Activated naive CD4-positive, alpha-beta T cell treated with anti-CD3 and anti-CD28 coated beads for 36 hours (primary cell): Measurements from ENCODE around the gene LINS1. TPM values are rescaled to one million over a fixed set of nuclear protein-coding genes. Genes with fewer than 3 reads are reported as not detected.

Source experiments
- CTCF ChIA-PET: fragments of 350-600 bp; sonication (Branson Sonifier 250); formaldehyde crosslinking; loops from one replicate; lab custom pipeline; 2021; ENCODE audit warnings: antibody characterized with exemption; lab: Charles Lee
- DNase-seq: peaks from one replicate; pipeline ENCODE4 v3.0.0-alpha.2; 2020
- H3K27ac Mint-ChIP-seq: one replicate; pipeline ENCODE4 v1.8.0; 2021; ENCODE audit warnings: mild to moderate bottlenecking, mixed read lengths
- H3K27me3 Mint-ChIP-seq: one replicate; pipeline ENCODE4 v1.8.0; 2021; ENCODE audit warnings: low read depth, mixed read lengths
- H3K36me3 Mint-ChIP-seq: one replicate; pipeline ENCODE4 v1.8.0; 2021; ENCODE audit warnings: low read depth, mixed read lengths
- H3K4me1 Mint-ChIP-seq: one replicate; pipeline ENCODE4 v1.8.0; 2021; ENCODE audit warnings: low read depth, mixed read lengths
- H3K4me3 Mint-ChIP-seq: one replicate; pipeline ENCODE4 v1.8.0; 2021; ENCODE audit warnings: mild to moderate bottlenecking, moderate library complexity, mixed read lengths
- H3K9me3 Mint-ChIP-seq: one replicate; pipeline ENCODE4 v1.8.0; 2021; ENCODE audit warnings: mixed read lengths
- intact Hi-C: fragments of 100-400 bp; cut with micrococcal nuclease; formaldehyde crosslinking; loops from one replicate; pipeline ENCODE4 v1.15.1; 2023
- total RNA-seq, 2 experiments: library from RNA; stranded (reverse); gene quantifications; one replicate each; pipeline ENCODE4 v1.2.3, GENCODE V29; 2021

LINS1 gene
- total RNA-seq, 2 experiments from 2014 or later, result 36.8 to 37.1 TPM

- H3K27me3 Mint-ChIP-seq, result no peaks in the 10 kb centered on the region
- CTCF ChIA-PET, result interaction anchor here (0.7 to 1.1 kb wide), 2 partner anchors 28 to 195 kb away, joined by 3 to 4 read pairs; no protein-coding TSS in a partner anchor
Measured at GRCh38 chr15:100544946-100545345, 57.0 kb downstream of the LINS1 start.

GRCh38 chr15:100544338-100544841 is 57.6 kb downstream of the LINS1 start:
- Mint-ChIP-seq H3K27me3 (no peaks in the 10 kb centered on the region), H3K4me1 (peaks cover 12% of the 10 kb centered on the region), H3K4me3 (no peak overlapping the region), H3K27ac (no peak overlapping the region), H3K36me3 (peaks cover 1% of the 10 kb centered on the region), H3K9me3 (no peaks in the 10 kb centered on the region)
- CTCF ChIA-PET, result no interaction called here
- DNase-seq, result no peak
- intact Hi-C loops, result no loop called here

More at GRCh38 chr15:100544946-100545345, 57.0 kb downstream of the LINS1 start:
- Mint-ChIP-seq H3K27ac (no peak overlapping the region), H3K36me3 (peaks cover 1% of the 10 kb centered on the region), H3K9me3 (no peaks in the 10 kb centered on the region), H3K4me1 (peaks cover 12% of the 10 kb centered on the region), H3K4me3 (no peak overlapping the region)
- DNase-seq, result no peak
- intact Hi-C loops, result no loop called here

GRCh38 chr15:100542290-100542689 is 59.7 kb downstream of the LINS1 start:
- H3K27ac Mint-ChIP-seq, result no peak overlapping the region
- peaks cover 12% of the 10 kb centered on the region for H3K4me1 Mint-ChIP-seq

GRCh38 chr15:100537331-100537730 is 64.7 kb downstream of the LINS1 start:
- H3K4me1 Mint-ChIP-seq, result no peaks in the 10 kb centered on the region
- no peaks in the 10 kb centered on the region for H3K9me3 Mint-ChIP-seq
- H3K4me3 Mint-ChIP-seq, result no peak overlapping the region
- intact Hi-C loops, result no loop called here
- DNase-seq, result no peak
- CTCF ChIA-PET, result no interaction called here
- no peaks in the 10 kb centered on the region for H3K27me3 Mint-ChIP-seq
- H3K27ac Mint-ChIP-seq, result no peak overlapping the region
- H3K36me3 Mint-ChIP-seq, result peaks cover 7% of the 10 kb centered on the region

More at GRCh38 chr15:100542290-100542689, 59.7 kb downstream of the LINS1 start:
- no peak for DNase-seq
- H3K9me3 Mint-ChIP-seq, result no peaks in the 10 kb centered on the region
- H3K27me3 Mint-ChIP-seq, result no peaks in the 10 kb centered on the region
- peaks cover 7% of the 10 kb centered on the region for H3K36me3 Mint-ChIP-seq
- intact Hi-C loops, result no loop called here
- CTCF ChIA-PET, result interaction anchor here (0.9 kb wide), 1 partner anchor 200 kb away, joined by 4 read pairs; no protein-coding TSS in a partner anchor
- H3K4me3 Mint-ChIP-seq, result no peak overlapping the region

DNA sequence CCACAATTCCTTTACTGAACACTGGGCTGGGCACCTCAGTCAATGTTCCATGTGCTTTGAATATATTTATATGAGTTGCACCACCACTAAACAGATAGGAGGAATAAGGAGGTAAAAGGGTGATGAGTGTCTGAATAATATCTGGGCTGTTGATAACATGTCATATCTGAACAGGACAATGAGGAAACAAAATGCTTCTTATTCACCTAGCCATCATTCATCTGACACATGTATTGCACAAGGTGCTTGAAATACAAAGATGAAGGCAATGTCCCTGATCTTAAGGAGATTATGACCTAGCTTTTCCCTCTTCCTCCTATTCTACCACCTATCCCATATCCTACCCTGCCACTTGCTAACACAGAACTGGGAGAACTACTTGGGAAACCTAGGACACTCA is 65.3 kb downstream of the LINS1 start:
- Mint-ChIP-seq H3K4me3 (no peak overlapping the region), H3K27ac (no peak overlapping the region), H3K36me3 (peaks cover 7% of the 10 kb centered on the region), H3K9me3 (no peaks in the 10 kb centered on the region), H3K4me1 (no peaks in the 10 kb centered on the region), H3K27me3 (no peaks in the 10 kb centered on the region)
- intact Hi-C loops, result no loop called here
- CTCF ChIA-PET, result interaction anchor here (0.9 kb wide), 2 partner anchors 186 to 201 kb away, joined by 4 read pairs; no protein-coding TSS in a partner anchor
- DNase-seq, result no peak

DNA sequence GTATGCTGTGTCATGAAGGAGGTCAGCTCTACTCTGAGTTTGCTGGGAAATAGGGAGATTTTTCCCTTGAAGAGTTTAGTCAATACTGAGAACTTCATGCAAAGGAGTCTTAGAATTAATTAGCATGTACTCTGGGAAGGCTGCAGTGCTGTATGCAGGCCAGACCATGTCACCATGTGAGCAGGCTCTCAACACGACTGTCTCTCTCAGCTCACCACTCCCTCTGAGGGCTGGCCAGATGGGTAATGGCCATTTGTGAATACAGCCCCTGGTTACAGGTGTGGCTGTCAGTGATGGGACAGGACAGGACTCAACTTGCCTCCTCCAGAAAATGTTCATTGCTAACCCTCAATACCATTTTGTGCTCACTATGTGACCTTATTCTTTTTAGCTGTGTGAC is 68.1 kb downstream of the LINS1 start:
- peaks cover 12% of the 10 kb centered on the region for H3K4me1 Mint-ChIP-seq
- no peak for DNase-seq
- H3K36me3 Mint-ChIP-seq, result peaks cover 3% of the 10 kb centered on the region
- H3K9me3 Mint-ChIP-seq, result no peaks in the 10 kb centered on the region
- H3K27ac Mint-ChIP-seq, result no peak overlapping the region
- no peak overlapping the region for H3K4me3 Mint-ChIP-seq
- H3K27me3 Mint-ChIP-seq, result no peaks in the 10 kb centered on the region
- CTCF ChIA-PET, result interaction anchor here (1.5 kb wide), 1 partner anchor 184 kb away, joined by 5 read pairs; no protein-coding TSS in a partner anchor
- intact Hi-C loops, result no loop called here

GRCh38 chr15:100531823-100532327 is 70.1 kb downstream of the LINS1 start:
- intact Hi-C loops, result no loop called here
- no peaks in the 10 kb centered on the region for H3K27me3 Mint-ChIP-seq
- H3K4me1 Mint-ChIP-seq, result peaks cover 16% of the 10 kb centered on the region
- no peaks in the 10 kb centered on the region for H3K36me3 Mint-ChIP-seq
- no peak overlapping the region for H3K4me3 Mint-ChIP-seq
- no peak overlapping the region for H3K27ac Mint-ChIP-seq
- H3K9me3 Mint-ChIP-seq, result no peaks in the 10 kb centered on the region
- CTCF ChIA-PET, result no interaction called here
- DNase-seq, result no peak

DNA sequence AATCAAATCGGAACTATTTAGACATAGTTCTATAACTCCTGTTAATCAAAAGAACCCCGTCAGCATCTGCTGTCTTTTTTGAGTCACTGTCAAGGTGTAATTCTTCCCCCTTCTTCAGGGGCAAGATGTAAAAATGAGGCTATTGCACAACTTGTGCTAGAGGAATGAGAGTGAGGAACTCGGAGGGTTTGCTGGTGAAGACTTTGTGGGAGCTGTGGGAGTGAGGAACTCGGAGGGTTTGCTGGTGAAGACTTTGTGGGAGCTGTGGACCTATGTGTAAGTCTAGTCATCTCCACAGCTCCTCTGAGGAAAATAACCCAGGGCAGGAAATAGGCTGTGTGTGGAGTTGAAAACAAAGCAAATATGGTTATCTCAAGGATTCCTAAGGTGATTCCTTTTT is 70.8 kb downstream of the LINS1 start:
- no peak for DNase-seq
- no peaks in the 10 kb centered on the region for H3K9me3 Mint-ChIP-seq
- no peaks in the 10 kb centered on the region for H3K27me3 Mint-ChIP-seq
- H3K36me3 Mint-ChIP-seq, result no peaks in the 10 kb centered on the region
- H3K4me3 Mint-ChIP-seq, result no peak overlapping the region
- intact Hi-C loops, result no loop called here
- H3K27ac Mint-ChIP-seq, result no peak overlapping the region
- CTCF ChIA-PET, result no interaction called here
- peaks cover 16% of the 10 kb centered on the region for H3K4me1 Mint-ChIP-seq

DNA sequence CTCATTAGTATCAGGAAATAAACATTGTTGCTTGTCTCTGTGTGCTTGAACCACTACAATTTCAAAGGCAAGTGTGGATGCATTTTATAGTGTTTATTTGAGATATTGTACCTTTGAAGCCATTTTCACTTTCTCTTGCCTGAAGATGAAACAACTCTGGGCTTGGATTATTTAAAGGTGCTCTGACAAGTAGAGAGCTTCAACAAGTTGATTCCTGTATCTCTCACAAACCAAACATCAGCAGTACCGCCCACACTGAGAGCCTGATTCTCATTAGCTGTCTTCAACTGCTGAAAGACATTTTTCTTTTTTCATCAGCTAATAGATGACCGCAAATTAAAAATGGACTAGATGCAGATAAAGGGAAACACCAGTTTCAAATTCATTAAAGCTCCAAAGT is 72.4 kb downstream of the LINS1 start:
- Mint-ChIP-seq H3K9me3 (no peaks in the 10 kb centered on the region), H3K36me3 (no peaks in the 10 kb centered on the region), H3K27ac (no peak overlapping the region), H3K4me3 (no peak overlapping the region), H3K4me1 (peaks cover 16% of the 10 kb centered on the region), H3K27me3 (no peaks in the 10 kb centered on the region)
- intact Hi-C loops, result no loop called here
- CTCF ChIA-PET, result interaction anchor here (0.8 to 1.1 kb wide), 3 partner anchors 40 to 478 kb away, joined by 3 to 4 read pairs (median 3); no protein-coding TSS in a partner anchor
- no peak for DNase-seq

GRCh38 chr15:100528833-100529428 is 73.1 kb downstream of the LINS1 start, which contains the start of gene CERS3:
Gene CERS3, minus strand, starts transcription at chr15:100528950. Its CDS starts 27,101 bp downstream, at chr15:100501849.
- CTCF ChIA-PET, result interaction anchor here (0.8 to 0.9 kb wide), 2 partner anchors 179 to 479 kb away, joined by 3 to 4 read pairs; no protein-coding TSS in a partner anchor

GRCh38 chr15:100526027-100526481 is 75.9 kb downstream of the LINS1 start:
- Mint-ChIP-seq H3K27ac (no peak overlapping the region), H3K36me3 (no peaks in the 10 kb centered on the region), H3K4me3 (no peak overlapping the region), H3K27me3 (no peaks in the 10 kb centered on the region), H3K4me1 (peaks cover 20% of the 10 kb centered on the region), H3K9me3 (peaks cover 3% of the 10 kb centered on the region)
- intact Hi-C loops, result no loop called here
- DNase-seq, result no peak
- CTCF ChIA-PET, result interaction anchor here (0.7 to 1.1 kb wide), 2 partner anchors 15 to 683 kb away, joined by 3 read pairs; no protein-coding TSS in a partner anchor

More at GRCh38 chr15:100528833-100529428, 73.1 kb downstream of the LINS1 start, which contains the start of gene CERS3:
- DNase-seq, result no peak
- intact Hi-C loops, result no loop called here
- Mint-ChIP-seq H3K4me1 (peaks cover 16% of the 10 kb centered on the region), H3K4me3 (no peak within 1 kb of the TSS), H3K9me3 (no peaks in the 10 kb centered on the region), H3K36me3 (no peaks in the 10 kb centered on the region), H3K27me3 (no peaks in the 10 kb centered on the region), H3K27ac (no peak within 1 kb of the TSS)

DNA sequence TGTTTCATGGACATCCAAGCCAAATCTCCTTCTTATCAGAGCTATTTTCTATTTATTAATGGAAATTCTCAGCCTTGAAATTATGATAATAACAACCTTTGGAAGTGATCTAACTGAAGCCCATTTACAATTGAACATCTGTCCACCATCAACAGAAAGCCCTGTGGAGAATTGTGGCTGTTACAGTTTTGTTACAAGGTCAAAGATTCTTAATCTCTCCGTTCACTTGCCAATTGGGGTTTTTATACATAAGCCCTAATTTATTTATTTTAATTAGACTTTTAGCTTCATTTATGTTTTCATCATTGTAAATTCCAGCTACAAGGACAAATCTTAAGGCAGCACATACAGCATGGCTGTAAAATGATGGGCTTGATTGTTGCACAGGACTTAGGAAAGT is 76.5 kb downstream of the LINS1 start:
- CTCF ChIA-PET, result interaction anchor here (1.1 kb wide), 1 partner anchor 16 kb away, joined by 3 read pairs; no protein-coding TSS in a partner anchor
- H3K4me1 Mint-ChIP-seq, result peaks cover 26% of the 10 kb centered on the region
- peaks cover 3% of the 10 kb centered on the region for H3K9me3 Mint-ChIP-seq
- DNase-seq, result no peak
- intact Hi-C loops, result no loop called here
- H3K27ac Mint-ChIP-seq, result no peak overlapping the region
- H3K36me3 Mint-ChIP-seq, result no peaks in the 10 kb centered on the region
- H3K4me3 Mint-ChIP-seq, result no peak overlapping the region
- no peaks in the 10 kb centered on the region for H3K27me3 Mint-ChIP-seq
